ENCODE data around the gene TEAD3. TPM values are rescaled to one million over a fixed set of nuclear protein-coding genes. Genes with fewer than 3 reads are reported as not detected.
"Not testable (repeated sequence)": the region's sequence is repeated elsewhere in the genome, so short reads cannot be mapped to it uniquely, and the experiment has no call there.

Gene TEAD3
- total RNA-seq (2014; rRNA removed; shearing (Covaris generic)), result 10.9 and 12.3 TPM in 2 replicates

DNA sequence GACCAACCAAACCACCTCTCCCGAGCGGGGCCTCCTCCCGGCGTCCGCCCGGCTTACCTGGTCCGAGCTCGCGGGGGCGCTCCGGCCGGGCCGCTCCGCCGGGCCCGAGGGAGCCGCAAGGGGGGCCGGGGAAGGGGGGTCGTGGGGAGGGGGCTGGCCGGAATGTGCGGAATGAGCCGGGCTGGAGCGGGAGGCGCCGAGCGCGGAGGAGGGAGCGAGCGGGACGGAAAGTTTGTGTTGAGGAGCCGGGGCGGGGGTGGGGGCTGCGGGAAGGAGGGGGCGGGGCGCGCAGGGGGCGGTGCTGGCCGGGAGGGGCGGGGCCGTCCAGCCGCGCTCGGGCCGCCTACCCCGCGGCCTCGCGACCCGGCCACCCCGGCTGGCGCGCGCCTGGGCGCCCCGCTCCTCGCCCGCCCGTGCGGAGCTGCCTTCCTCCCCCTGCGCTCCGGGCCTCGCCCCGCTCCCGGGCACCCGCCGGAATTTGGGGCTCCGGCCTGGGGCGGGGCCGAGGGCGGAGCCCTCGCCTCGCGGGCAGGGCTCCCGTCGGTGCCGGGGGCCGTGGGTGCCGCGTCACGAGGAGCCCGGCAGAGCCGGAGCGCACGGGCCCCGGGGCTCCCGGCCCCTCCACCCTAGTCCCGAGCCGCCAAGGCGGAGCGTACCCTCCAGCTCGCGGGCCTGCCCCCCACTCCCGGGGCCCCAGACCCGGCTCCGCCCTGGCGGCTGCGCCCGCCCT is at the start of gene TEAD3:
Gene TEAD3, minus strand, starts transcription at position 239 of the 730 bp plus-strand sequence.
- DNase-seq (ENCODE audit: low spot score), result peak; percentile 34

DNA sequence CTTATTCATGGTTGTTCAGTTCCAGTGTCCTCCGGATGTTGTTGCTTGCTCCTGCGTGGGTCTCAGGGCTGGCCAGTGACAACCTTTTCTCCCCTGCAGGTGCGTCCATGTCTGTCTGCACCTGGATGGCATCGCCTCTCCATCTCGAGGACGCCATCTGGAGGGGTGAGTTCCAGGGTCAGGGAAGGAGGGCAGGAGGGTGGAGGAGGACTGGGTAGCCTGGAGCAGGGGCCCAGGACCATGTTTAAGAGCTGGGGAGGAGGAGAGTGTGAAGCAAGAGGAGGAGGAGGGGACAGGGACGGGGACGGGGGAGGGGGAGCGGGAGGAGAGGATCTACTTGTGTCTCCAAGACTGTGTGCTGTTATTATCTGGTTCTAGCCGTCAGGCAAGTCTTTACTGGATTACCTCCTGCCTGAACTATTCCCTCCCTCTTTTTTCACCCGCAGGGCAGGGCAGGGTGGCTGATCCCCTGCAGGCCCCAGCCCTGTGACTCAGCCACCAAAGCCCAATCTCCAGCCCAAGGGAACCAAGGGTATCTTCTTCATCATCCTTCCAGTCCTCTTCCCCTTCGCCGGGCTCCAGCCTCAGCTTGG is 48.0 kb upstream of the TEAD3 start:
- DNase-seq (ENCODE audit: low spot score), result no peak

DNA sequence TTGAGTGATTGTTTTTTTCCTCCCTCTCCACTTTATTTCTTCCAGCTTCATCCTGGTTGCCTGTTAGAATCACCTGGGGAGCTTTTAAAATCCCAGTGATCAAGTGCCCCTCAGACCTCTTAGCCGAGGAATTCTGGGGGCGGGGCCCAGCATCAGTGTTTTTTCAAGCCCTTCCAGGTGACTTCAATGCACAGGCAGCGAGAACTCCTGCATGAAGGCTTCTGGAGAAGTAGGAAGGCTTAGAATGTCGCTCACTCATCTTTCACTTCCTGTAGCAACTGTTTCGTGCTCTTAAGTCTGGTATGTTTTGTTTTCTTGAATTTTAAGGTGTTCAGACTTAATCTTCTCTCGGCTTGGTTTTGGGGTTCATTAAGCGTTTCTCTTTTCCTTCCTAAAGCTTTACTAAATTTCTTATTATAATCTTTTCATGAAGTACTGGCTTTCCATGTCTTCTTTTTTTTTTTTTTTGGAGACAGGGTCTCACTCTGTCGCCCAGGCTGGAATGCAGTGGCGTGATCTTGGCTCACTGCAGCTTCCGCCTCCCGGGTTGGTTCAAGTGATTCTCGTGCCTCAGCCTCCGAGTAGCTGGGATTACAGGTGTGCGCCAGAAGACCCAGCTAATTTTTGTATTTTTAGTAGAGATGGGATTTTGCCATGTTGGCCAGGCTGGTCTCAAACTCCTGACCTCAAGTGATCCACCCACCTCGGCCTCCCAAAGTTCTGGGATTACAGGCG is 46.7 kb upstream of the TEAD3 start:
- no peak for DNase-seq (ENCODE audit: low spot score)

DNA sequence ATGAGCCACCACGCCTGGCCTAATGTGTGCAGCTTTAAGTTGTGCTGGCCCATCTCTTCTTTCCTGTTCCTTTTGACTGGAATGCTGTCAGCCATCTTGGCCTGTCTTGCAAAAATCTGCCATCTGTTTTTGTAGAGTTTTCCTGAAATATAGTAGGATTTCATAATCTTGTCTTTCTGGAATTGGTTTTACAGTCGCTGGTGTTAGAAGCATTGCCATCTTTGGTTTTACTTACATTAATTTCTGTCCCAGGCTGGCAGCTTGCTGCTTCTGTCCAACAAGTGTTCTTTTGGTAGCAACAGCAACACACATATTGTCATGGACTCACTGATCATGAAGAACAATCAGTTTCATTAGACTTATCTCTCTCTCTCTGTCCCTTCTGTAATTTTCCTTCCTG is 45.0 kb upstream of the TEAD3 start:
- no peak for DNase-seq (ENCODE audit: low spot score)

DNA sequence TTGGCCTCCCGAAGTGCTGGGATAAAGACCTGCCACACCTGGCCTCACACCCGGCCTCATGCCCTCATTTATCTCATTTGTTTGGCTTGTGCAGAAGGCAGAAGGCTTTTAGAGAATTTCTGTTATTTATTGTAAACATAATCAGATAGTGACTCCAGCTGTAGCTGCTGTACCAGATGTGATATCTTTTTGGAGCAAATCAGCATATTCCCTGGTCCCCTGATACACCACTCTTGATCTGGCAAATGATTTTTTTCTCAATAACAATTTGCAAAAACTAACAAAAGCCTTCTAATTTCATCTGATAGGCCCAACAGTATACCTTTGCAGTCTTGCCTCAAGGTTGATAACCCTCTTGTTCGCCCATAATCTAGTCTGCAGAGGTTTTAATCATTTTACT is 42.3 kb upstream of the TEAD3 start:
- DNase-seq (ENCODE audit: low spot score), result no peak

DNA sequence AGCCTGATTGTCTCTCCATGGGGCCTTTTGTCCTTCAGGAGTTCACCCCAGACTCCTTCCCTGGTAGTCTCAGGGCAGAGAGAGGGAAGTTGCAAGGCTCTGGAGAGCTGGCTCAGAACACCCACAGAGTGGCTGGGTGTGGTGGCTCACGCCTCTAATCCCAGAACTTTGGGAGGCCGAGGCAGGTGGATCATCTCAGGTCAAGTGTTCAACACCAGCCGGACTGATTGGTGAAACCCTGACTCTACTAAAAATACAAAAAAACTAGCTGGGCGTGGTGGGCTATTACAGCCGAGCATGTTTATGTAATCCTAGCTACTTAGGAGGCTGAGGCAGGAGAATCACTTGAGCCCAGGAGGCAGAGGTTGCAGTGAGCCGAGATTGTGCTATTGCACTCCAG is 39.0 kb upstream of the TEAD3 start:
- DNase-seq (ENCODE audit: low spot score), result not testable (repeated sequence)

DNA sequence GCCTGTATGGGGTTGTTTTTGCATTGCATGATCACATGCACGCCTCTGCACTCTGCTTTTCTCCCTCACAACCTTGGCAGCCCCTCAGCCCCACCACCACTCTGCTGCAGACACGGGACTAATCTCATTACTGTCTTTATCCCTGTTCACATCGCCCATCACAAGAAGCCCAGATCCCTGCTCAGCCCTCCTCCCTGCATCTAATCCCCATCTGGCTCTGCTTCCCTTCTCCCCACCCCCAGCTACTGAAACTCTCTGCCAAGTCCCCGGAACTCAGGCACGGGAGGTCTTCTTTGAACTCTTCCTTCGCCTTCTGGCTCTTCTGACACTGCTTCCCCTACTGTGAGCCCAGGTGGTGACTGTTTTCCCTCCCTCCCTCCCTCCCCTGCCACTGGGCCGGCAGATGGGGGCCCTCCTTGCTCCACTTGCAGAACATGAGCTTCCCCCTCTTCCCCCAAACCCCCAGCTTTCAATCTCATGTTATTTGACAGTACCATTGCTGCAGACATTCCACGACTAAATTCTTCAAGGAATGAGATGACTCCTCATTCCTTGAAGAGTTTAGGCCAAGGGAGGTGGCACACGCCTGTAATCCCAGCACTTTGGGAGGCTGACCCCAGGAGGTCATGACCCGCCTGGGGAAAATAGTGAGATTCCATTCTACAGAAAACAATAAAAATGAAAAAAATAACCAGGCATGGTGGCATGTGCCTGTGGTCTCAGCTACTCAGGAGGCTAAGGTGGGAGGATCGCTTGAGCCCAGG is 37.7 kb upstream of the TEAD3 start:
- DNase-seq (ENCODE audit: low spot score), result no peak

DNA sequence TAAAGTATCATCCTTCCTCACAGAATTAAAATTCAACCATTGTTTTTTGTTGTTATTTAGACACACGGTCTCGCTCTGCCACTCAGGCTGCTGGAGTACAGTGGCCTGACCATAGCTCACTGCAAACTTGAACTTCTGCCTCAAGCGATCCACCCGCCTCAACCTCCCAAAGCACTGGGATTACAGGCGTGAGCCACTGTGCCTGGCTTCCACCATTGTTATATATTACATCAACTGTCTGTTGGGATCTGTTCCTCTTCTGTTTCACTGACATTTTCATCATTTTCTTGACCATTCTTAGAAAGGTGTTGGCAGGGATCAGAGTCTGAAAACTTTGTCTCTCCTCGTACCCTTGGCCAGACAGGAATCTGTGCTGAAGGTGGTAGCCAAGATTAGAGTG is 37.1 kb upstream of the TEAD3 start:
- no peak for DNase-seq (ENCODE audit: low spot score)

DNA sequence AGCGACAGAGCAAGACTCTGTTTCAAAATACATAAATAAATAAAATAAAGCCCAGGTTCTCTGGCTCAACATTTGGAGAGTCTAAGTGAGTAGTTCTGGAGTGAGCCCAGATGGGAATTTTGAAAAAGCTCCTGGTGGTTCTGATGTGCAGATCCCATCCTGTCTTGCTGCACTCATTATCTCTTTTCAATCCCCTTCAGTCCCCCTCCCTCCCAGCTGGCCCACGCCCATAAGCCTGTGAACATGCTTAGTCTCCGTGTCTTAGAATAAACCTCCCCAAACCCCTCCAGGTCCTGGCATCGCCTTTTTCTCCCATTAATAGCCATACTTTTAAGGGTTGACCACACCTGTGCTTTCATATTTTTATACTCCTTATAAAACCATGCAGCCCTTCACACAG is 35.2 kb upstream of the TEAD3 start:
- DNase-seq (ENCODE audit: low spot score), result no peak

DNA sequence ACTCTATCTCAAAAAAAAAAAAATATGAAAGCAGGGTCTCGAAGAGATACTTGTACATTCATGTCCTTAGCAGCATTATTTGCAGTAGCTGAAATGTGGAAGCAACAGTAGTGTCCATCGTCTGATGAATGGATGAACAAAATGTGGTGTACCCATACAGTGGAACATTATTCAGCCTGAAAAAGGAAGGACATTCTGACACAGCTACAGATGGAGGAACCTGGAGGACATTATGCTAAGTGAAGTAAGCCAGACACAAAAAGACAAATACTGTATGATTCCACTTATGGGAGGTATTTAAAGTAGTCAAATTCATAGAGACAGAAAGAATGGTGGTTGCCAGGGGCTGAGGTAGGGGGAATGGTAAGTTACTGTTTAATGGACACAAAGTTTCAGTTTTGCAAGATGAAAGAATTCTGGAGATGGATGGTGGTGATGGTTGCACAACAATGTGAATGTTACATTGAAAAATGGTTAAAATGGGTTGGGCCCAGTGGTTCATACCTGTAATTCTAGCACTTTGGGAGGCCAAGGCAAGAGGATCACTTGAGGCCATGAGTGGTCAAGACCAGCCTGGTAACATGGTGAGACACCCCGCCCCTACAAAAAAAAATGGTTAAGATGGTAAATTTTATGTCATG is 27.6 kb upstream of the TEAD3 start:
- no peak for DNase-seq (ENCODE audit: low spot score)

DNA sequence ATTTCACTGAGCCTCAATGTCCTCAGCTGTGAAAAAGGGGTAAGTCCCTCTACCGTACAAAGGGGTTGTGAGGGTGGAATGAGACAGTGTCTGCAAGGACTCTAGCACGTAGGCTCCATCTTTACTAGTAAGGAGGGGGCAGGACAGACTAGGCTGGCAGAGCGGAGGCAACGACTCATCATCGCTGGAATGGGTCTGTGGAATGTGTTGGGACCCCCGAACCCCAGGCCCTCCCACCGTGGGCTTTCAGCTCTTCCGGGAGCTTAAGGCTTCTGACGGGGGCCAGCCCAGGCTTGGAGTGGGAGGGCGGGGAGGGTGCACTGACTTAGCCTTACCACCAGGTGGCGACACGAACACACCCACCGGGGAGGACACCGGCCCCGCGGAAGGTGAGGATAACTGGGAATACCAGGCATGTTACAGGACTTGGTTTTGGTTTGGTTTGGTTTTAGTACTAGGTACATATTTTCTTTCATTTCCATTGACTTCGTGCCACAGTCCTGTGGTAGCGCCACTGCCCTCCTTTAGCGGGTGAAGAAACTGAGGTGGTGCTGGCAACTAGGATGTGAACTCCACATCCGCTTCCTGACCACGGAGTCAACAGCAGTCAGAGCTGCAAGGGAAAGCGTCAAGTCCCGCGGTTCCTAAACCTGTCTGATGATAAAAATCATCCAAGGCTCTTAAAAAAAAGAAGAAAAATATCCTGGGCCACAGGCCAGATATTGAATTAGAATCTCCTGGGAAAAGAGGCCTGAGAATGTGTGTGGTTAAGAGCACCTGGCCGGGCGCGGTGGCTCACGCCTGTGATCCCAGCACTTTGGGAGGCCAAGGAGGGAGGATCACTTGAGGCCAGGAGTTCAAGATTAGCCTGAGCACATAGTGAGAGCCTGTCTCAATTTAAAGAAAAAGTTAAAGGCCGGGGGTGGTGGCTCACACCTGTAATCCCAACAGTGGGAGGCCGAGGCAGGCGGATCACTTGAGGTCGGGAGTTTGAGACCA is 26.1 kb upstream of the TEAD3 start:
- DNase-seq (ENCODE audit: low spot score), result peak; percentile 50

DNA sequence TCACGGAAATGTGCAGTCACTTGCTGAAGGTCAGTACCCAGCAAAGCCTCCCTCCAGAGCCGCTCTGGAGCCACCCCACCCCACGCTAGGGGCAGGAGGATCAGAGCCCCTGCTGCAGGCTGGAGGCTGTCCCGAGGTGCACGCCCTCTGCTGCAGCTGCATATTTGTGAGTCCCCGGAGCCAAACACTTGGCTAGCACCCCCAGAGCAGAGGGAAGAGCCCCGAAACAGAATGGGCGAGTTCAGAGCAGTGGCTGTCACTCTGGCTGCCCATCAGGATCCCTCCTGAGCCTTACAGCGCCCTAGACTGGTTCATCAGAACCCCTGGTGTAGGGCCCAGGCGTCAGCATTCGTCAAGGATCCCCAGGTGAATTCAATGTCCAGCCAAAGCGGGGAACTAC is 25.3 kb upstream of the TEAD3 start:
- no peak for DNase-seq (ENCODE audit: low spot score)

DNA sequence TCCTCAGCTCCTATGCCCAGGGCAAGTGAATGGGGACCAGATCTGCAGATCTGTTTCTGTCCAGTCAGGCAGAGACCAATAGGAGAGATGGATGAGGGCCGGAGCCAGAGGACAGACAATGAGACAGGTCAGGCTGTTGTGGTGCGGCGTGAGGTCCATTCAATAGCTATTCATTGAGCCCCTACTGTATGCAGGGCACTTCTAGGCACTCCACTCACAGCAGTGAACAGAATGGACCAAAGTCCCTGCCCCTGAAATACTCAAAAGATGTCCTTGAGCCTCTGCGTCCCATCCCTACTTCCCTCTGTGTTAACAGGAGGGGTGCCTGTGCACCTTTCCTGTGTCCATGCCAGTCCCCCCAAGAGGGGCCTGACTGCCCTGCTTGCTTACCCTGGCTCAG is 24.4 kb upstream of the TEAD3 start:
- no peak for DNase-seq (ENCODE audit: low spot score)

DNA sequence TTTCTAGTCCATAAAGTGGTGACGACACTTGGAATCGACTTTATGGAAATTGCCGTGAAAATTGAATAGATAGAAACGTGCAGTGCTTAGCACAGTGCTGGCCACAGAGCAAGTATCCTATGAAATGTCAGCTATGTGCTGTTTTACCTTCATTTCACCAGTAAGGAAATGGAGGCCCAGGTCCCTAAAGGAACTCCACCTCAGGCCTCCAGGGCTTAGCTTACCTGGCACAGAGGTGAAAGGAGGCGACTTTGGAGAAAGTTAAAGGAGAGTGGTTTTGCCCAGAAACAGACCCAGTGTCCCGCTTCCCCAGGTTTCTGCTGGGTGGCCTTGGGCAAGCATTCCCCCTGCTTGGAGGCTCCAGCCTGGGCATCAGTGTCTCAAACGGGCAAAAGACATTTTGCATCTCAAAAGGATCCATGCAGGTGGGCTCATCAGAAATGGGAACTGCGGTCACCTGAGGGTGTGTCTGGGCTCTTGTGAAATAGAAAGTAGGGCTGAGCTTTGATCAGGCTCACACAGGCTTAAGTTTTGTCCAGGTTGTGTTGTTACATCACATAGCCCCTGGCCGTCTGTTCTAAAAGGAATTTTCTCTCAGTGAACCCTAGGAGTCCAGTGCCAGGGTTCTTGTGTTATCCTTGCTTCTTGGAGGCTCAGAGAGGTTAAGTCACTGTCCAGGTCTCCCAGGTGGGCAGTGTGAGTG is 22.6 kb upstream of the TEAD3 start:
- DNase-seq (ENCODE audit: low spot score), result no peak

DNA sequence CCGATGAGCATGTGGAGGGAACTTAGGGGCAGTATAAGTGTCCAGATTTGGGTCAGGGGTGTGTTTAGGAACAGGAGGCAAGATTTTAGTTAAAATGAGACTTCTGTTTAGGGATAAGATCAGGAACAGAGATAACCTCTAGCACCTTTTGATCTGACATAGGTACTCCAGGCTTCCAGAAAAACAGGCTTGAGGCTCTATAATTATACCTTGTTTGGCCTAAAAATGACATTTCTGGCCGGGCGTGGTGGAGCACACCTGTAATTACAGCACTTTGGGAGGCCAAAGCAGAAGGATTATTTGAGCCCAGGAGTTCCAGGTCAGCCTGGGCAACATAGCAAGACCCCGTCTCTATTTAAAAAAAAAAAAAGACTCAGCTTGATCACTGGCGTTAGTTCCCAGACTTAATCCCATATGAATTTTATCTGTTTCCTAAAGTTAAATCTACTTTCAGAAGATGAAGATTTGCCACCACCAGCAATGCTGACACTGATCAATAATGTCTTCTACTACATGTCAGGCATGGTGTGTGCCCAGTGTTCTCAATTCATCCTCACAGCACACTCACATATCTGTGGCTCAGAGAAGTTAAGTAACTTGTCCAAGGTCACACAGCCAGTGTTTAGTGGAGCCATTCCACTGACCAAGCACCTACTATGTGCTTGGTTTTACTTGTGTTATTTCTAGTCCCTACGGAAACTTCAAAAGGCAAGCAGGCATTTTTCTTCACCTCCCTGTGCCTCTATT is 21.9 kb upstream of the TEAD3 start:
- no peak for DNase-seq (ENCODE audit: low spot score)

DNA sequence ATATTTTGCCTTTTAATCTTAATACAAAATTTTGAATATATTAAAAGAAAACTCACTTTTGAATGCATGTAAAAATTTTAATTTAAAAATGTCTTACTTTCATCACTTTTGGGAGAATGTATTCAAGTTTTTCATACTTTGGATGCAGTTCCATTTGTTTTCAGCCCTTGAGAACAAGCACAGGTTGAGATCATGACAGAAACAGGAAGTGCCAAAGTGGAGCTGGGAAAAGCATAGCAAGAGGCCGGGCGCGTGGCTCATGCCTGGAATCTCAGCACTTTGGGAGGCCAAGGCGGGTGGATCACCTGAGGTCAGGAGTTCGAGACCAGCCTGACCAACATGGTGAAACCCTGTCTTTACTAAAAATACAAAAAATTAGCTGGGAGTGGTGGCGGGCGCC is 21.1 kb upstream of the TEAD3 start:
- not testable (repeated sequence) for DNase-seq (ENCODE audit: low spot score)

DNA sequence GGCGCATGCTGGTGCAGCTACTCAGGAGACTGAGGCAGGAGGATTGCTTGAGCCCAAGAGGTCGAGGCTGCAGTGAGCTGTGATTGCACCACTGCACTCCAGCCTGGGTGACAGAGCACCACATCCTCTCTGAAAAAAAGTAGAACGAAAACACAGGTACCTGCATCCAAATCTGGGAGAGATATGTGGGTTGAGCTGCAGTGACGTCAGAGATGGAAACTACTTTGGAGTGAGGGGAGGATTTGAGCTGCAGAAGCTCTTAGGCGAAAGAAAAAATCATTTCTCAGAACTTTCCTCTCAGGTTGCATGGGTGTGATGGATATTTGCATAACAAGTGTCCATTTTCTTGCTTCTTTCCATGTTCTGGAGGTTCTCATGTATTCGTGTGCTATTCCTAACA is 19.8 kb upstream of the TEAD3 start:
- DNase-seq (ENCODE audit: low spot score), result no peak

DNA sequence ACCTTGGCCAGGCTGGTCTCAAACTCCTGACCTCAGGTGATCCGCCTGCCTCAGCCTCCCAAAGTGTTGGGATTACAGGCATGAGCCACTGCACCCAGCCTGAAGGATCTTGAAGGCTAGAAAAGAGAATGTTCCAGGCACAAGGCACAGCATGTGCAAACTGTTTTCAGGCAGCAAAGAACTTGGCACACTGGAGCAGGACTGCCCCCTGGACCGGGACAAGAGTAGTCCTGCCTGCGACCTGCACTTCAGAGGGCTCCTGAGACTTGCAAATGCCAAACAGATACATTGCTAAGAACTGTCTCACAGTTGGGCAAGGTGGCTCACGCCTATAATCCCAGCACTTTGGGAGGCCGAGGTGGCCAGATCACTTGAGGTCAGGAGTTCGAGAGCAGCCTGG is 19.1 kb upstream of the TEAD3 start:
- DNase-seq (ENCODE audit: low spot score), result not testable (repeated sequence)

DNA sequence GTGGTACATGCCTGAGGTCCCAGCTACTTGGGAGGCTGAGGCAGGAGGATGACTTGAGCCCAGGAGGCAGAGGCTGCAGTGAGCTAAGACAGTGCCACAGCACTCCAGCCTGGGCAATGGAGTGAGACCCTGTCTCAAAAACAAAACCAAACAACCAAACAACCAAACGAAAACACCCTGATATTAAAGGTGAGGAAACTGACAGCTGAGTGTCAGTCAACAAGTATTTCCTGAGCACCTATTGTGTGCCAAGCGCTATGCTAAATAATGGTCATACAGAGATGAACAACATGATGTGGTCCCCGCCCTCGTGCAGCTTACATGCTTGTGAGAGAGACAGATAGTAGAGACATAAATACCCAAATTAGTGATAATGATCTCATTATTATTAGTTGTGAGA is 17.7 kb upstream of the TEAD3 start:
- no peak for DNase-seq (ENCODE audit: low spot score)

All from A172 (cell line).